DOHH2 (cell line): ENCODE data around the gene SLC6A8.

Experiments used
- CTCF ChIP-seq: fragments of 200-600 bp; sonication (generic); IDR thresholded peaks from one replicate; pipeline ENCODE4 v1.5.1; 2014; ENCODE audit warnings: antibody characterized with exemption, mild to moderate bottlenecking, low read depth, low read length; ENCODE audit not compliant: poor library complexity, severe bottlenecking
- EZH2phosphoT487 ChIP-seq: fragments of 200-600 bp; sonication (generic); IDR thresholded peaks from 2 replicates; pipeline ENCODE4 v1.6.1; 2017; ENCODE audit warnings: borderline replicate concordance, mild to moderate bottlenecking, antibody characterized with exemption, low read length, moderate library complexity, mixed read lengths

DNA sequence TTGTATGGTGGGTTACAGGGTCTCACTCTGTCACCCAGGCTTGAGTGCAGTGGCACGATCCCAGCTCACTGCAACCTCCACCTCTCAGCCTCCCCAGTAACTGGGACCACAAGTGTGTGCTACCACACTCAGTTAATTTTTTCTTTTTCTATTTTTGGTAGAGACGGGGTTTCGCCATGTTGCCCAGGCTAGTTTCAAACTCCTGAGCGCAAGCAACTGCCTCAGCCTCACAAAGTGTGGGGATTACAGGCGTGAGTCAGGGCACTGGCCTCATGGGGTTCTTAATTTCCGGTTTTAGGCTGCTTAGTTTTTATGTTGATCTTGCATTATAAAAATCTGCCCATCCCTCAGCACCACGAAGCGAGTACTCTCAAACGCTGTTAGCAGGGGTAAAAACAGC, 29.7 kb downstream of the SLC6A8 start:
- TF ChIP-seq CTCF (no peak), EZH2phosphoT487 (no peak)
